ENCODE measurements around the gene MACROD2.

DNA sequence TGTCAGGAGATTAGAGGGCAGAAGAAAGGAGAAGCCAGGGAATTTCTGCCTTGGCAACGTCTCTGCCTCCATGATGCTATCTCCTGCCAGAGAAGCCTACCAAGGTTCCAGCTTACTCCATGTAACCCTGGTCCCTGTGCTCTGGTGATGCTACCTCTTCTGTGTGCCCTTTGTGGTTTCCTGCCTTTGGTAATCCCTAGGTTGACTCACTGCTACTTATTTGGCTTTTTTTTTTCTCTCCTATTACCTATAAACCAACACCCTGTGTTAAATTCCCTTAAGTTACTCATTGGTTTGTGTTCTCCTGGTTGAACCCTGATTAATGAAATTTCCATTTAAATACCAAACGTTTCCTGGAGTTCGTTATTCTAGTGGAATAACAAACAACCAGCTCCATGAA lies 869.9 kb downstream of the MACROD2 start:
- TF ChIP-seq EZH2 (IDR thresholded peaks at IDR 0.05; ENCODE audit: low read depth, unreplicated experiment) = no peak
- TF ChIP-seq, protein P1, sequence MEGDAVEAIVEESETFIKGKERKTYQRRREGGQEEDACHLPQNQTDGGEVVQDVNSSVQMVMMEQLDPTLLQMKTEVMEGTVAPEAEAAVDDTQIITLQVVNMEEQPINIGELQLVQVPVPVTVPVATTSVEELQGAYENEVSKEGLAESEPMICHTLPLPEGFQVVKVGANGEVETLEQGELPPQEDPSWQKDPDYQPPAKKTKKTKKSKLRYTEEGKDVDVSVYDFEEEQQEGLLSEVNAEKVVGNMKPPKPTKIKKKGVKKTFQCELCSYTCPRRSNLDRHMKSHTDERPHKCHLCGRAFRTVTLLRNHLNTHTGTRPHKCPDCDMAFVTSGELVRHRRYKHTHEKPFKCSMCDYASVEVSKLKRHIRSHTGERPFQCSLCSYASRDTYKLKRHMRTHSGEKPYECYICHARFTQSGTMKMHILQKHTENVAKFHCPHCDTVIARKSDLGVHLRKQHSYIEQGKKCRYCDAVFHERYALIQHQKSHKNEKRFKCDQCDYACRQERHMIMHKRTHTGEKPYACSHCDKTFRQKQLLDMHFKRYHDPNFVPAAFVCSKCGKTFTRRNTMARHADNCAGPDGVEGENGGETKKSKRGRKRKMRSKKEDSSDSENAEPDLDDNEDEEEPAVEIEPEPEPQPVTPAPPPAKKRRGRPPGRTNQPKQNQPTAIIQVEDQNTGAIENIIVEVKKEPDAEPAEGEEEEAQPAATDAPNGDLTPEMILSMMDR (conservative IDR thresholded peaks at IDR 0.05; ENCODE audit: low read depth in 2 of 2) = no peak

Data from GM23338 (cell line).